SK-MEL-5 (cell line): Measurements from ENCODE around the gene SLC19A3. TPM values are rescaled to one million over a fixed set of nuclear protein-coding genes. Genes with fewer than 3 reads are reported as not detected.

Source experiments
- DNase-seq: peaks from one replicate; pipeline ENCODE4 v3.0.0-alpha.2; 2016; ENCODE audit warnings: low read depth, low spot score
- in situ Hi-C: cut with HindIII; loops from 2 replicates; pipeline ENCODE4 v1.10.0; 2016; ENCODE audit warnings: low sequenced_read_pairs, high pct_unique_total_duplicates, low pct_unique_long_range_greater_than_20kb
- small RNA-seq, 2 experiments: library from RNA; depleted of rRNA; stranded (forward); fragments of <200 nt; gene quantifications; one replicate each; pipeline ENCODE3, GENCODE V24; 2014
- total RNA-seq: library from RNA; depleted of rRNA; stranded (reverse); fragments of >200 nt; shearing (Covaris generic); gene quantifications from 2 replicates; pipeline ENCODE4 v1.2.3, GENCODE V29; 2014; rRNA removed

The SLC19A3 gene
- total RNA-seq, 1 experiment from 2014 or later, result 1.6 TPM

DNA sequence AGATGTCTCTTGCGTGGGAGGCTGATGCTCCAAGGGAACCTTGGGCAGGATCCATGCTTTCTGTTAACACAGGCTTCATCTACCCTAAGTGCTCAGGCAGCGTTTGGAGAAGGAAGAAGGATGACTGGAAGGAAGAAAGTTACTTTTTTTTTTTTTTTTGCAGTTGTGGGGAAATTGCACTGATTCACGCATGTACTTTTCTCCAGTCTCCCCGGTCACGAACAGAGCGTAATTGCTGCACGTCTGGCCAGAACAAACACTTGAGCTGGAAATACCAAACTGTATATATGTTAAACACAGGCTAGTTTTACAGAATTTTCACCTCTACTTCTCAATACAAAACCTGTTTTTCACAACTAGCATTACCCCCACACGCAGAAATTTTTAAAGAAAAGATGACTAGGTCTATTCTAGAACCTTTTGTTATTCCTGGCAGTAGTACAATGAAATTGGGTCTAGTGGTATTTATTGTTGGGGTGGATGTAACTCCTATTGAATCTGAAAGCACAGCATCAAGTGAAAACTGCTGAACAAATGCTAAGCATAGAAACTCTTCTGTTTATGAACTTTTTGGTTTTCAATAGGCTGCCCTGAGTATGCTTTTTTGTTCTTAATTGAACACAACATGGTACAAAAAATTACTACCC is 60.5 kb downstream of the SLC19A3 start:
- in situ Hi-C loops, result no loop called here
- no peak for DNase-seq

GRCh38 chr2:227655454-227655853 is 62.4 kb downstream of the SLC19A3 start:
- peak; percentile 29 for DNase-seq
- in situ Hi-C loops, result no loop called here

DNA sequence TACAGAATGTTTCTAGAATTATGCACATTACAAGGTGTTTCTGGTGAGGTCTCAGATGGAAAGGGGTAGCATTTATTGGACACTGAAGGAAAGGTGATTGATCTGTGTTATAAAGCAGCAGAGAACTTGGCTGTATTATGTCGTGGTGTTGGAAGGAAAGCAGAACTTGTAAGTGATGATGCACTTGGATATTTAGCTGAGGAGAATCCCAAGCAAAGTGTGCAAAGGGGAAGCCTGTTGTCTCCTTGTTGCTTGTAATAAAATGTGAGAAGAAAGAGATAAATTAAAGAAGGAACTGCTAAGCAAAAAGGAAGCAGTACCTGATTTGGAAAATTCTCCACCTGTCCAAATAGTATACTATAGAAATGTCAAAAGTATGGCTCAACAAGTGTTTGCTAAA is 63.4 kb downstream of the SLC19A3 start:
- no peak for DNase-seq
- in situ Hi-C loops, result no loop called here

DNA sequence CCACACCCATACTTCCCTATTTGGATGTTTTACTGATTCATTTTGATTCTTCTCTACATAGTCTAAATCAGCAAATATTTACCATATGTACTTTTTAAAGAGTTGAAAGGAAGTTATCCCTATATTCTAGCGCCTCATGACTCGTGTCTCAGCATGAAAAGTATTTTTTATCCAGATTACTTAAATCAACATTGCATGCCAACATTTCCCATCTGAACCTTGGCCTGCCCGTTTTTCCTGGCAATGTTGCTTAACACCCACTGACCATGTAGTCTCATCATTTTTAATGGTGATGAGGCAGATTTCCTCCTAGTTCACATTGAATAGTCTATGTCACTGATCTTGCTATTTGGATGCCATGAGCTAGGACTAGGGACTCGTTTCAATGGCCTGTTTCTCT is 64.4 kb downstream of the SLC19A3 start:
- DNase-seq, result no peak
- in situ Hi-C loops, result no loop called here

DNA sequence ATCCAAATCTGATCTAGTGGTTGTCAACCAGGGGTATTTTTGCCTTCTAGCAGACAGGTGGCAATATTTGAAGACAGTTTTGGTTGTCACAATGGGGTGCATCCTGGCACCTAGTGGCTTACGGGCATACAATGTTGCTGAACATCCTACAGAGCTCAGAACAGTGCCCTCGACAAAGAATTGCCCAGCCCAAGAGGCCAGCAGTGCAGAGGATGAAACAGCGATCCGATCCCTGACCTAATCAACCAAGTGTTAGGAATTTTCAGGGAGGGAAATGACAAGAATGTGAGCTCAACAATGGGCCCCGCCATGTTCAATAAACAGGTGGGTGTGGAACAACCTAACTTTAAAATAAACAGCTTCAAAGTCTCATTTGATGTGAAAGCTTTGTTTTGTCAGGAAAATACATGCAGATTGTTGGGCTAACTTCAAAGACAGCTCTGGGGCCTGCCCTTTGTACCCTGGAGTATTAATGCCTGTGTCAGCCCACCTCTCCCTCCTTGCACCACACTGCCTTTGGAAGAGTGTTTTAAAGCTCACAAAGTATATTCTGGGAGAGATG is 73.8 kb downstream of the SLC19A3 start:
- in situ Hi-C loops, result no loop called here
- DNase-seq, result no peak

GRCh38 chr2:227642656-227643055 is 75.2 kb downstream of the SLC19A3 start:
- in situ Hi-C loops, result no loop called here
- no peak for DNase-seq

DNA sequence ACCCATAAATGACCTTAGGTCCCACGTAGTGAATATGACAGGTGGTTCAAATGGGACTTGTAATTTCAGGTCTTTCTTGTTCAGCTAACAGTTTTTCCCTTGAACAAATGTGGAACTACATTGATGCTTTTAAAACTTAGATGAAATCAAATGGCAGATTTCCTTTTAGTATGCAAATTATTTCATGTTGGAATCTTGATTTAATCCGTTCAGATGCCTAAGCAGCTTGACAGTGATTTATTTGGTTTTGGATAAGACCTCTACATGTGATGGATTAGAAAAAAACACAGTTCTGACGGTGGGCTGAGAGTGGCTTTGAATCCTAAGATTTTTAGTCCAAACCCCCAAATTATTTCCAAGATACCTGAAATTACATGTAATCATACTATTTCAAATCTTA is 83.6 kb downstream of the SLC19A3 start:
- DNase-seq, result no peak
- in situ Hi-C loops, result no loop called here

Small RNA genes within 50 kb of the gene (small RNA-seq; reads per million reads assigned to genes)
- 0 to 0.33 reads per million in 2 experiments for gene RNA5SP121

Other genes starting within 250 kb of the SLC19A3 start
- 113 and 134 TPM in 2 replicates for gene AGFG1, start 245.9 kb downstream of the SLC19A3 start, total RNA-seq
- gene SCYGR2, start 119.1 kb downstream of the SLC19A3 start, total RNA-seq, result not detected in 2 replicates
- not detected in 2 replicates for gene SCYGR3, start 103.2 kb downstream of the SLC19A3 start, total RNA-seq
- not detected in 2 replicates for gene SCYGR4, start 100.5 kb downstream of the SLC19A3 start, total RNA-seq
- not detected in 2 replicates for gene SCYGR5, start 51.2 kb downstream of the SLC19A3 start, total RNA-seq
- not detected in 2 replicates for gene SCYGR6, start 6.7 kb upstream of the SLC19A3 start, total RNA-seq
- not detected in 2 replicates for gene SCYGR7, start 10.3 kb upstream of the SLC19A3 start, total RNA-seq
- gene SCYGR8, start 27.9 kb upstream of the SLC19A3 start, total RNA-seq, result not detected in 2 replicates
- 0.96 and 2.7 TPM in 2 replicates for gene CCL20, start 95.8 kb upstream of the SLC19A3 start, total RNA-seq
- 0.08 TPM in 1 of 2 replicates, not detected in the other for gene DAW1, start 153.6 kb upstream of the SLC19A3 start, total RNA-seq